ENCODE measurements around the gene ACCSL.

DNA sequence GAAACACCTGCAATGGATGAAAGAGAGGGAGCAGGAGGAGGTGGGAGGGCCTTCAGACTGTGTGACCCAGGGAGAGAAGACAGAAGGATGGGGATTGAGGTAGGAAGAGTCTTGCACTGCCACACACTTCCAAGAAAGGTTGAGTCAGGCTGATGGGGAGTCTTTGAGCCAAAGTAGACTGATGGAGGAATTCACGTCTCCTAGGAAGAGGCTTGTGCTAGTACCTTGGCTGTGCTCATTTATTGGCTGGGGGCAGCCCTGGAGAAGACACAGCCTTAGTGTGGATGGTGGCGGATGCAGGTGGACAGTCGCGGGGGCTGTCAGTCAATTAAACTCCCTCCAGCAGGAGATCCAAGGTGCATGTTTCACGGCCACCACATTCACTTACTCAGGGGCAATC lies 16.2 kb upstream of the ACCSL start:
- no peak for TF ChIP-seq POLR2A (IDR thresholded peaks at IDR 0.05)
- TF ChIP-seq, protein P1, sequence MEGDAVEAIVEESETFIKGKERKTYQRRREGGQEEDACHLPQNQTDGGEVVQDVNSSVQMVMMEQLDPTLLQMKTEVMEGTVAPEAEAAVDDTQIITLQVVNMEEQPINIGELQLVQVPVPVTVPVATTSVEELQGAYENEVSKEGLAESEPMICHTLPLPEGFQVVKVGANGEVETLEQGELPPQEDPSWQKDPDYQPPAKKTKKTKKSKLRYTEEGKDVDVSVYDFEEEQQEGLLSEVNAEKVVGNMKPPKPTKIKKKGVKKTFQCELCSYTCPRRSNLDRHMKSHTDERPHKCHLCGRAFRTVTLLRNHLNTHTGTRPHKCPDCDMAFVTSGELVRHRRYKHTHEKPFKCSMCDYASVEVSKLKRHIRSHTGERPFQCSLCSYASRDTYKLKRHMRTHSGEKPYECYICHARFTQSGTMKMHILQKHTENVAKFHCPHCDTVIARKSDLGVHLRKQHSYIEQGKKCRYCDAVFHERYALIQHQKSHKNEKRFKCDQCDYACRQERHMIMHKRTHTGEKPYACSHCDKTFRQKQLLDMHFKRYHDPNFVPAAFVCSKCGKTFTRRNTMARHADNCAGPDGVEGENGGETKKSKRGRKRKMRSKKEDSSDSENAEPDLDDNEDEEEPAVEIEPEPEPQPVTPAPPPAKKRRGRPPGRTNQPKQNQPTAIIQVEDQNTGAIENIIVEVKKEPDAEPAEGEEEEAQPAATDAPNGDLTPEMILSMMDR (IDR thresholded peaks at IDR 0.05): no peak
- TF ChIP-seq POLR2AphosphoS5 (IDR thresholded peaks at IDR 0.05; ENCODE audit: insufficient read depth in 1 of 2, low read depth in 1 of 2): no peak
